Loucy (cell line): ENCODE measurements around the gene SIL1.

Experiments used
- CTCF ChIP-seq: fragments of 200-600 bp; sonication (generic); conservative IDR thresholded peaks from 2 replicates; pipeline ENCODE4 v1.5.1; 2014; ENCODE audit warnings: mild to moderate bottlenecking, antibody characterized with exemption, low read length
- EZH2phosphoT487 ChIP-seq: fragments of 200-600 bp; IDR thresholded peaks from 2 replicates; pipeline ENCODE4 v1.6.1; 2018; ENCODE audit warnings: antibody characterized with exemption, mild to moderate bottlenecking, moderate library complexity, borderline replicate concordance

DNA sequence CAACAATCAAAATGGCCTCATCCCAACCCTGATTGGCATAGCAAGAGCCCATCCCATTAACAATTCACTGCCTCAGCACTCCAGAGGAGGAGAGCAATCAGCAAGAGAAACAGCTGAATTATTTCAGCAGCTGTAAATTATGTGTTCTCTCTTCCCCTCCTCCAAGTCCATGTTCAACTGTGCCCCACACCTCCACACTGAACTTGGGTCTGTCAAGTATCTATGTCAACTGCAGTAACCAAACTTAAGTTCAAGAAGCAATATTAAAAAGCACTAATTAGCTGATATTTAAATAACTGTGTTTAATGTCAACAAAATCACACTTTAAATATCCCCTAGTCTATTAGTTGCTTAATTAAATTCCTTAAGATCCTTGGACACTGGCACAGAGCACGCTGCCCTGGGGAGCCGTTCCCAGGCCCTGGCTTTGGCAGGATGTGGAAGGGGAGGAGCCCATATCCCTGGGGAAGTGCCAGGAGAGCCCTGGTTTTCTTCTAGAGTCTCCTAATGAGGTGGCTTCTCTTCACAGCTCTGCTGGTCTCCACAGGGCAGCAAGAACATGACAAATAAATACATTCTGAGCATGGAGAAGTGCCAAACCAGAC is 50.6 kb downstream of the SIL1 start:
- no peak for TF ChIP-seq CTCF
- TF ChIP-seq EZH2phosphoT487, result no peak
